Measurements from ENCODE around the gene RUNX1.

RUNX1 gene

DNA sequence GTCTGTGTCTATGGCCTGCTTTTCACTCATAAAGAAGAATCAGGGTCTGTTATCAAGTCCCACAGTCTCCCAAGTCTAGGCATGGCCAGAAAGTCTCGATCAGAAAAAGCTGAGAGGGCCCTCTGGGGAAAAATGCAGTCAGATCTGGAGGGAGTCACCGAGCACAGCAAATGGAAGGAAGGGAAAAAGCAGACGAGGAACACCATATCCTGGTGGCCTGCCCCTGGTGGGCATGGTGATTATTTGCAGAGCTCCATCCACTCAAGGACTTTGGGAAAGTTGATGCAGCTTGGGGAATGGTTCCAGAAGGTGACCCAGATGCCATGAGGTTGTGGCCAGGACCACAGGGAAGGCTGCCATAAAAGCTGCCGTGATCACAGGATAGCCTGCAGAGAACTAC, 191.2 kb downstream of the RUNX1 start:
- TF ChIP-seq, protein P1, sequence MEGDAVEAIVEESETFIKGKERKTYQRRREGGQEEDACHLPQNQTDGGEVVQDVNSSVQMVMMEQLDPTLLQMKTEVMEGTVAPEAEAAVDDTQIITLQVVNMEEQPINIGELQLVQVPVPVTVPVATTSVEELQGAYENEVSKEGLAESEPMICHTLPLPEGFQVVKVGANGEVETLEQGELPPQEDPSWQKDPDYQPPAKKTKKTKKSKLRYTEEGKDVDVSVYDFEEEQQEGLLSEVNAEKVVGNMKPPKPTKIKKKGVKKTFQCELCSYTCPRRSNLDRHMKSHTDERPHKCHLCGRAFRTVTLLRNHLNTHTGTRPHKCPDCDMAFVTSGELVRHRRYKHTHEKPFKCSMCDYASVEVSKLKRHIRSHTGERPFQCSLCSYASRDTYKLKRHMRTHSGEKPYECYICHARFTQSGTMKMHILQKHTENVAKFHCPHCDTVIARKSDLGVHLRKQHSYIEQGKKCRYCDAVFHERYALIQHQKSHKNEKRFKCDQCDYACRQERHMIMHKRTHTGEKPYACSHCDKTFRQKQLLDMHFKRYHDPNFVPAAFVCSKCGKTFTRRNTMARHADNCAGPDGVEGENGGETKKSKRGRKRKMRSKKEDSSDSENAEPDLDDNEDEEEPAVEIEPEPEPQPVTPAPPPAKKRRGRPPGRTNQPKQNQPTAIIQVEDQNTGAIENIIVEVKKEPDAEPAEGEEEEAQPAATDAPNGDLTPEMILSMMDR (IDR thresholded peaks at IDR 0.05; ENCODE audit: extremely low read depth, insufficient read depth, missing control alignments), result no peak
- in situ Hi-C loops (cut with MboI; ENCODE audit: low pct_unique_long_range_greater_than_20kb, low sequenced_read_pairs, unreplicated experiment), result no loop called here

DNA sequence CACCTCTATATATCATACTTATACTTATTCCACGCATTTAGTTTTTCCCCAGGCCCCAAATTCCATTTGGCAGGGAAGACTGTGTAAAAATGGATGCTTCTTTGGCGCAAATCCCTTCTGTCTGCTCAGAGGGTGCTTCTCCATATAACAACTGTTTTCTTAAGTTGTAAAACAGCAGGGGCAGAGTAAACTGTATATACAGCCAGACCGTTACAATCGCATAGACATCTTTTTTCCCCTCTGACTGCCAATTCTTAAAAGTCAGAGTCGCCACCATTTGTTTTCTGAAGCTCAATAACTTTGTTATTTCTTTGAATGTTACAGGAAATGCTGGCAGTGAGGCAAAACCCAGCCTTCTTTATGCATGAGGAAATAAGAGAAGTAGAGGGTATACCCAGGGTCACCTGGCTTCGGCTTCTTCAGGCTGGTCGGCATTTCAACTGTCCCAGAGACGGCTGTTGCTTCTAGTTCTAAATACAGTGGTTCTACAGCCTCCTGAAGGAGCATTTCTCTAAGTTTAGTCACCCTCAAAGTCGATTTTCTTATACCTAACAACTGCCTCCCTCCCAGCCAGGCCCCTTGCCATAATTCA, 191.9 kb downstream of the RUNX1 start:
- TF ChIP-seq, protein P1 (IDR thresholded peaks at IDR 0.05; ENCODE audit: extremely low read depth, insufficient read depth, missing control alignments), result no peak
- DNase-seq (ENCODE audit: low spot score), result no peak
- in situ Hi-C loops (cut with MboI; ENCODE audit: low pct_unique_long_range_greater_than_20kb, low sequenced_read_pairs, unreplicated experiment), result no loop called here

More for the DNA sequence above, 191.2 kb downstream of the RUNX1 start:
- no peak for DNase-seq (ENCODE audit: low spot score)

DNA sequence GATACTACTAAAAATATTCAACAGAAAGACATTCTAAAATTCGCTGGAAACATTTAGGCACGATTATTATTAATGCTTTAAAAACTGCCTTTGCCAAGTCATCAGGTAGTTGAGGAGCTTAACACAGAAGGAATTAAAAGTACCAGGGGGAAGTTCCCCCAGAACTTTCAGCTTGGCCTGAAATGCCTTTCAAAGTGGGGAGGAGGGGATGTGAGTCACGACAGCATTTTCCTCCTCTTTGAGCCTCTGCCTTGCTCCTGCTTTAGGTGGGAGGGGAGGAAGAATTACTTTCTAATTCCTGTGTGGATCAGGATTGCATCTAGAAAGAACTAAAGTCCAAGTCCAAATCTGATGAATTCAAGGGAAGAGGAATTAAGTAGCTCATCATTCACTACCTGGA, 196.7 kb downstream of the RUNX1 start:
- TF ChIP-seq, protein P1 (IDR thresholded peaks at IDR 0.05; ENCODE audit: extremely low read depth, insufficient read depth, missing control alignments), result no peak
- DNase-seq (ENCODE audit: low spot score), result no peak
- in situ Hi-C loops (cut with MboI; ENCODE audit: low pct_unique_long_range_greater_than_20kb, low sequenced_read_pairs, unreplicated experiment), result no loop called here

DNA sequence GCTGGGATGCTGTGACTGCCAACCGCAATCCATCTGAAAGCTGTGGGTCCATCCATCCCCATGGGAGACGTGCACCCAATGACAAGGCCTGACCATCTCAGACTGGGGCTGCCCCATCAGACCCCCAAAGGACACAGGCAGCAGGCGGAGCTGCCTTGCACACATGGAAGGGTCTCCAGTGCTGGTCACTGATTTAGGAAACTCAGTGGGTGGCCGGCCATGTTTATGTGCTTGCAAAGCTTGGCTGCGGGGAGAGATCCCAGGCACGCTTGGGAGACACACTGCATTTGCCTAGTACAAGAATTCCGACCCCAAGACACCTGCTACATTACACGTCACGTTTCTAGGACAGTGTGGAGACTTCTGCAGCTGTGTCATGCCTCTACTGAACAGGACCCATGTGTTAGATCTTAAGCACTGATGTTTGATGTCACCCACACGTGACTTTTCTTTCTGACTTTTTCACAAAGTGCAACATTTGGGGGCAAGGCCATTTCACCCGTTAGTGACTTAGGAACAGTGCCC, 198.9 kb downstream of the RUNX1 start:
- in situ Hi-C loops (cut with MboI; ENCODE audit: low pct_unique_long_range_greater_than_20kb, low sequenced_read_pairs, unreplicated experiment), result no loop called here
- TF ChIP-seq, protein P1 (IDR thresholded peaks at IDR 0.05; ENCODE audit: extremely low read depth, insufficient read depth, missing control alignments), result no peak
- DNase-seq (ENCODE audit: low spot score), result no peak

DNA sequence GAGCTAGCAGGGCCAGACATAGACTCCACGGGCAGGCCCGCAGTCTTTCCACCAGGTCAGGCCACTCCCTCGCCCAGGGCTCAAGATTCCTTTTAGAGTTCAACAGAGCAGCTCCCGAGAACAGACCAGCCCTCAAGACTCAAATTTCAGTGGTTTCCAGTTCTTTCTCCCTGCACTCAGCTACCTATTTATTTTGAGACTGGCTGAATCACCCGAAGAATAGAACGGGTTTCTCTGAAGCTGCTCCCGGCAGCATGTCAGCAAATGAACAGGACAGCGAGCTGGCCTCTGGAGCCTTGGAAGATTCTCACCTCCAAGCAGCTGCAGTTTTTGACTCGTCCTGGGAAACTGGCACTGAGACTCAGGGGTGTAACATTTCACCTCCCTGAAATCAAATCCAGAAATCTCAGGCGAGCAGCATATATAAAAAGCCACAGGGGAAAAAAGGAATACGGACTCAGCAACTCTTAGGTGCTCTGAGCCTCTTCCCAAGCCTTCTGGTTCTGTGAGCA, 202.4 kb downstream of the RUNX1 start:
- TF ChIP-seq, protein P1 (IDR thresholded peaks at IDR 0.05; ENCODE audit: extremely low read depth, insufficient read depth, missing control alignments), result no peak
- DNase-seq (ENCODE audit: low spot score), result no peak
- in situ Hi-C loops (cut with MboI; ENCODE audit: low pct_unique_long_range_greater_than_20kb, low sequenced_read_pairs, unreplicated experiment), result no loop called here

DNA sequence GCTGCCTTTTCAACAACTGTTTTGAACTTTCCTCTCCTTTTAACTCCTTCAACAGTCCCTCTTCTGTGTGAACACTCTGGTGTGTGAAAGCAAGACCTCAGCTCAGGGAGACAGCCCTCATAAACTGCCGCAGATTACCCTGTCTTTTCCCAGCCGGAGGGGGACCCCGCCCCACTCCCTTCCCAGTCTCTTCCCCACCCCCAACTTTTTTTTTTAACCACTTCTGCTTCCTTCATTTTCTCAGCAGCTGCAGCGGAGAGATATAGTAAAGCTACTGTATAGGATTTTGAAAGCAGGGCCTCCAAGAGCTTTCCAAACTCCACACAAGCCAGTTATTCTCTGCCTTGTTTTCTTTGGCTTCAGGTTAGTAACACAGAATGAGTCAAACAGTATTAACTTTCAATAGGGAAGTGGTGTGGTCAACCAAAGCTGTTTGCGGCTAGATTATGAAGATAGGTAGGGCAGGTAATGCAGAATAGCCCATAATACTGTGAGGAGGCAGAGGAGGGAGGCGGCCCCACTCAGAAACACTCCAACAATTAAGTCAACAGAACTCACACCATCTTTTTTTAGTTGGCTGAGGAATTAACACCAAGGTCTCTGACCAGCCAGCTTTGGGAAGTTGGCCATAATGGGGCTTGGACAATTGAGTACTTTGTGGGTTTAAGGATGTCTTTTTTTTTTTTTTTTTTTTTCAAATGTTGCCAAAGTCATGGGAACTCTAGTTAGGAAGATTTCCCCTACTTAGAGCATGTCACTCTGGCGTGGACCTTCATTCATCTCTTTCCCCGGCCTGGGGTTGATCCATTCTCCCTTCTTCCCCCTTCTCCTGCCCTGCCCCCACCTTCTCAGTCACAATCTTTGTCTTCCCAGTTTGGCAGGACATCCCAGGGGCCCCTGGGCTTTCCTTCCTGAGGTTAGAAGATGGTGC, 203.3 kb downstream of the RUNX1 start:
- in situ Hi-C loops (cut with MboI; ENCODE audit: low pct_unique_long_range_greater_than_20kb, low sequenced_read_pairs, unreplicated experiment), result no loop called here
- peak; percentile 71 for DNase-seq (ENCODE audit: low spot score)
- TF ChIP-seq, protein P1 (IDR thresholded peaks at IDR 0.05; ENCODE audit: extremely low read depth, insufficient read depth, missing control alignments), result no peak
